ENCODE data around the gene STRBP.
"Not testable (repeated sequence)": the region's sequence is repeated elsewhere in the genome, so short reads cannot be mapped to it uniquely, and the experiment has no call there.

STRBP gene

DNA sequence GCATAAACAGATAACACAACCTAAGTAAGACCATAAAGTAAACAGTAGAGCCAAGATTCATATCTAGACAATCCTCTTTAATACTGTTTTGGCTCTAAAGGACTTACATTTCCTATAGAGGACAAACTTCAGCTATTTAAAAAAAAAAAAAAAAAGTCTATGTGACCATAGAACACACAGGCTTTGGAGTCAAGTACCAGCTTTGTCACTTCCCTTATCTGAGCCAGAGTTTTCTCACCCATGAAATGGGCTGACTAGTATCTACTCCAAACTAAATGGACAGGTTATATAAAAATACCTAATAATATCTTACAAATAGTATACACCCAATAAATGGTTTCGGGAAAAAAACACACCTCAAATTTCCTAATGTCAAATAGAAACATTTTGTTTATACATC is 81.3 kb downstream of the STRBP start:
- TF ChIP-seq, protein P1, sequence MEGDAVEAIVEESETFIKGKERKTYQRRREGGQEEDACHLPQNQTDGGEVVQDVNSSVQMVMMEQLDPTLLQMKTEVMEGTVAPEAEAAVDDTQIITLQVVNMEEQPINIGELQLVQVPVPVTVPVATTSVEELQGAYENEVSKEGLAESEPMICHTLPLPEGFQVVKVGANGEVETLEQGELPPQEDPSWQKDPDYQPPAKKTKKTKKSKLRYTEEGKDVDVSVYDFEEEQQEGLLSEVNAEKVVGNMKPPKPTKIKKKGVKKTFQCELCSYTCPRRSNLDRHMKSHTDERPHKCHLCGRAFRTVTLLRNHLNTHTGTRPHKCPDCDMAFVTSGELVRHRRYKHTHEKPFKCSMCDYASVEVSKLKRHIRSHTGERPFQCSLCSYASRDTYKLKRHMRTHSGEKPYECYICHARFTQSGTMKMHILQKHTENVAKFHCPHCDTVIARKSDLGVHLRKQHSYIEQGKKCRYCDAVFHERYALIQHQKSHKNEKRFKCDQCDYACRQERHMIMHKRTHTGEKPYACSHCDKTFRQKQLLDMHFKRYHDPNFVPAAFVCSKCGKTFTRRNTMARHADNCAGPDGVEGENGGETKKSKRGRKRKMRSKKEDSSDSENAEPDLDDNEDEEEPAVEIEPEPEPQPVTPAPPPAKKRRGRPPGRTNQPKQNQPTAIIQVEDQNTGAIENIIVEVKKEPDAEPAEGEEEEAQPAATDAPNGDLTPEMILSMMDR (IDR thresholded peaks at IDR 0.05; ENCODE audit: insufficient read depth, low read length), result no peak
- TF ChIP-seq SPI1 (IDR thresholded peaks at IDR 0.05; ENCODE audit: borderline replicate concordance, low read depth), result no peak; the same call in 1 of the 2 replicates
- TF ChIP-seq GABPA (IDR thresholded peaks at IDR 0.05; ENCODE audit: low read depth), result no peak
- TF ChIP-seq REST (IDR thresholded peaks at IDR 0.05; ENCODE audit: insufficient replicate concordance, low read depth), result no peak
- TF ChIP-seq POLR2AphosphoS5 (IDR thresholded peaks at IDR 0.05; ENCODE audit: low read depth), result no peak
- Histone ChIP-seq H3K4me3 (replicated peaks; ENCODE audit: insufficient read depth, low read length) (no peak overlapping the region), H3K27me3 (ENCODE audit: insufficient read depth, poor library complexity, severe bottlenecking) (no peaks in the 10 kb centered on the region), H3K27ac (replicated peaks) (no peak overlapping the region)
- DNase-seq (ENCODE audit: low read depth in 1 of 2, low spot score in 1 of 2), result no peak

GRCh38 chr9:123186029-123186428 is 82.4 kb downstream of the STRBP start:
- not testable (repeated sequence) for H3K4me3 ChIP-seq (replicated peaks; ENCODE audit: insufficient read depth, low read length); H3K27me3 ChIP-seq (ENCODE audit: insufficient read depth, poor library complexity, severe bottlenecking); H3K27ac ChIP-seq (replicated peaks); DNase-seq (ENCODE audit: low read depth in 1 of 2, low spot score in 1 of 2)

DNA sequence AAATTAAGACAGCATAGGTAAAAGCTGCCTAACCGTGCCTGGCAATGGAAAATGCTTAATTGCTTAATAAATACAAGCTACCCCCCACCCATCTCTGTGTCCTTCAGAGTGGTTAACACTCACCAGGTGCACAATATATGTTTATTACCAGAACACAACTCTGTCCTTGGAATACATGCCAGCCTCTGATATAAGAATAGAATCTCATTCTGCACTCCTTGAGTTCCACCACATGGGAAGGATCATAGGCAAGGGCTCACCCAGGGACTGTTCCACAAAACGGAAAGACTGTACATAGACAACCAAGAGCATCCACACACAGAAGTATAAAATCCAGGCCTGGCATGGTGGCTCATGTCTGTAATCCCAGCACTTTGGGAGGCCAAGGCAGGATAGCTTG is 91.4 kb downstream of the STRBP start:
- H3K27me3 ChIP-seq (ENCODE audit: insufficient read depth, poor library complexity, severe bottlenecking), result no peaks in the 10 kb centered on the region
- no peak overlapping the region for H3K27ac ChIP-seq (replicated peaks)
- TF ChIP-seq, protein P1 (IDR thresholded peaks at IDR 0.05; ENCODE audit: insufficient read depth, low read length), result no peak
- no peak for DNase-seq (ENCODE audit: low read depth in 1 of 2, low spot score in 1 of 2)
- no peak overlapping the region for H3K4me3 ChIP-seq (replicated peaks; ENCODE audit: insufficient read depth, low read length)

- DNase-seq (ENCODE audit: low read depth in 1 of 2, low spot score in 1 of 2), result no peak
- Histone ChIP-seq H3K27ac (replicated peaks) (no peak overlapping the region), H3K27me3 (ENCODE audit: insufficient read depth, poor library complexity, severe bottlenecking) (no peaks in the 10 kb centered on the region), H3K4me3 (replicated peaks; ENCODE audit: insufficient read depth, low read length) (no peak overlapping the region)
- TF ChIP-seq SPI1 (IDR thresholded peaks at IDR 0.05; ENCODE audit: borderline replicate concordance, low read depth) (no peak), POLR2AphosphoS5 (IDR thresholded peaks at IDR 0.05; ENCODE audit: low read depth) (no peak), GABPA (IDR thresholded peaks at IDR 0.05; ENCODE audit: low read depth) (no peak), REST (IDR thresholded peaks at IDR 0.05; ENCODE audit: insufficient replicate concordance, low read depth) (no peak)
- TF ChIP-seq, protein P1 (IDR thresholded peaks at IDR 0.05; ENCODE audit: insufficient read depth, low read length), result no peak
Observed at GRCh38 chr9:123175854-123176629, 92.3 kb downstream of the STRBP start.

All from HL-60 (cell line).